ENCODE measurements around the gene DNM1L.

Gene DNM1L

DNA sequence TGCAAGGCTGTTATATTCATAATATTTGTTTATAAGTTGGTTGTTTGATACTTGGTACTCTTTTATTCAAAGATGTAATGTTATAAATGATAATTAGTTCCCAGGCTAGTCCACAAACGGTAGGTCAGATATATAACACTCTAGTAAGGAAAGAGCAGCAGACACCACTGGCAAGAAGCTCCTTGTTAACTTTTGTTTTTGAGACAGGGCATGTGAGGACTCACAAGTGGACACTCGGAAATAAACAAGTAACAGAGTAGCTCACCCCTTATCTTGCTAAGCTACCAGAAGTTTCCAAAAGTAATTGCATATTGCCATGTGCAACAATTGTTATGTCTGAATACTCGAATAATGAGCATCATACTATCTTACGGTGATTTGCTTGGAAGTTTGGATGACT, 115.2 kb downstream of the DNM1L start:
- H3K36me3 ChIP-seq, result no peaks in the 10 kb centered on the region
- TF ChIP-seq, protein P1, sequence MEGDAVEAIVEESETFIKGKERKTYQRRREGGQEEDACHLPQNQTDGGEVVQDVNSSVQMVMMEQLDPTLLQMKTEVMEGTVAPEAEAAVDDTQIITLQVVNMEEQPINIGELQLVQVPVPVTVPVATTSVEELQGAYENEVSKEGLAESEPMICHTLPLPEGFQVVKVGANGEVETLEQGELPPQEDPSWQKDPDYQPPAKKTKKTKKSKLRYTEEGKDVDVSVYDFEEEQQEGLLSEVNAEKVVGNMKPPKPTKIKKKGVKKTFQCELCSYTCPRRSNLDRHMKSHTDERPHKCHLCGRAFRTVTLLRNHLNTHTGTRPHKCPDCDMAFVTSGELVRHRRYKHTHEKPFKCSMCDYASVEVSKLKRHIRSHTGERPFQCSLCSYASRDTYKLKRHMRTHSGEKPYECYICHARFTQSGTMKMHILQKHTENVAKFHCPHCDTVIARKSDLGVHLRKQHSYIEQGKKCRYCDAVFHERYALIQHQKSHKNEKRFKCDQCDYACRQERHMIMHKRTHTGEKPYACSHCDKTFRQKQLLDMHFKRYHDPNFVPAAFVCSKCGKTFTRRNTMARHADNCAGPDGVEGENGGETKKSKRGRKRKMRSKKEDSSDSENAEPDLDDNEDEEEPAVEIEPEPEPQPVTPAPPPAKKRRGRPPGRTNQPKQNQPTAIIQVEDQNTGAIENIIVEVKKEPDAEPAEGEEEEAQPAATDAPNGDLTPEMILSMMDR (IDR thresholded peaks at IDR 0.05), result no peak
- no peak overlapping the region for H3K27ac ChIP-seq
- H3K27me3 ChIP-seq, result no peaks in the 10 kb centered on the region
- H3K4me1 ChIP-seq, result no peaks in the 10 kb centered on the region
- no peak overlapping the region for H3K4me3 ChIP-seq
- intact Hi-C loops (cut with DNase I; ENCODE audit: low total_unique reads), result no loop called here
- no peaks in the 10 kb centered on the region for H3K9me3 ChIP-seq
- no peak for DNase-seq

Data from tibial artery (tissue), 4 donors.